Left cardiac atrium (tissue), 4 donors: ENCODE results near the gene CARD11. TPM values are rescaled to one million over a fixed set of nuclear protein-coding genes. Genes with fewer than 3 reads are reported as not detected.
"Not testable (repeated sequence)": the region's sequence is repeated elsewhere in the genome, so short reads cannot be mapped to it uniquely, and the experiment has no call there.

Source experiments
- ATAC-seq, 2 donors: fragments of 200-7000 bp; cut with Tn5 transposase; one replicate each; pipeline ENCODE4 v1.9.1; 2020; ENCODE audit warnings: mild to moderate bottlenecking in 2 of 2, moderate library complexity in 2 of 2
- DNase-seq: peaks from one replicate; pipeline ENCODE4 v3.0.0-alpha.2; 2020
- intact Hi-C, 2 donors: fragments of 100-400 bp; cut with DNase I; formaldehyde crosslinking; loops; one replicate each; pipeline versions ENCODE4 v1.14.1 to v1.15.1; 2022 to 2023
- total RNA-seq, 2 donors: library from RNA; stranded (reverse); fragmentation: NEBNext Ultra II Directional; extraction: Animal tissue kit (Norgen Biotek cat#: 25700); gene quantifications; one replicate each; pipeline ENCODE4 v1.2.1, GENCODE V29; 2021
- donor health status: DM: no; HTN: yes; CAD: no.
- donor health status: DM: no; HTN: yes; CAD: no; lungs with severe emphysema.
- donor health status: DM: yes; HTN: yes; CAD: no.
- donor health status: Dilated cardiomyopathy.

CARD11 gene
- total RNA-seq, 2 donors from 2014 or later = 0.42 to 1.3 TPM

- no peak for ATAC-seq
These were observed 121.3 kb downstream of the CARD11 start for GRCh38 chr7:2922348-2922691.

GRCh38 chr7:2921653-2922347 is 121.9 kb downstream of the CARD11 start:
- ATAC-seq = no peak
- intact Hi-C loops = no loop called here
- no peak for DNase-seq

More at GRCh38 chr7:2922348-2922691, 121.3 kb downstream of the CARD11 start:
- no peak for DNase-seq
- intact Hi-C loops = no loop called here

- ATAC-seq (peak in 1 of 2 donors; percentile 39), DNase-seq (no peak)
- intact Hi-C loops = no loop called here
These were observed 122.6 kb downstream of the CARD11 start for GRCh38 chr7:2920956-2921652.

GRCh38 chr7:2920480-2920879 is 123.2 kb downstream of the CARD11 start:
- intact Hi-C loops, DNase-seq, ATAC-seq: not testable (repeated sequence)

- ATAC-seq (no peak), DNase-seq (no peak)
- intact Hi-C loops = no loop called here
These were observed 123.6 kb downstream of the CARD11 start for GRCh38 chr7:2920041-2920440.

GRCh38 chr7:2919256-2919655 is 124.4 kb downstream of the CARD11 start:
- DNase-seq (no peak), ATAC-seq (no peak)
- intact Hi-C loops = no loop called here

- ATAC-seq (no peak), DNase-seq (no peak)
- intact Hi-C loops = no loop called here
These were observed 125.3 kb downstream of the CARD11 start for GRCh38 chr7:2918406-2918805.

GRCh38 chr7:2915023-2915422 is 128.6 kb downstream of the CARD11 start:
- intact Hi-C loops = no loop called here
- DNase-seq = no peak
- ATAC-seq = no peak

- ATAC-seq = no peak
- intact Hi-C loops = no loop called here
- DNase-seq = no peak
These were observed 129.8 kb downstream of the CARD11 start for GRCh38 chr7:2913760-2914387.

- ATAC-seq = no peak
- no peak for DNase-seq
- intact Hi-C loops = no loop called here
These were observed 130.8 kb downstream of the CARD11 start for GRCh38 chr7:2912684-2913439.

GRCh38 chr7:2911466-2911865 is 132.2 kb downstream of the CARD11 start:
- intact Hi-C loops = no loop called here
- DNase-seq (no peak), ATAC-seq (peak in 1 of 2 donors; percentile 66)

- intact Hi-C loops = no loop called here
- ATAC-seq (no peak), DNase-seq (no peak)
These were observed 134.1 kb downstream of the CARD11 start for GRCh38 chr7:2909471-2910039.

GRCh38 chr7:2909043-2909442 is 134.6 kb downstream of the CARD11 start:
- DNase-seq = no peak
- intact Hi-C loops = no loop called here
- ATAC-seq = no peak

- ATAC-seq (no peak), DNase-seq (no peak)
- intact Hi-C loops = no loop called here
These were observed 135.5 kb downstream of the CARD11 start for GRCh38 chr7:2908103-2908683.

- no peak for ATAC-seq
- no peak for DNase-seq
- intact Hi-C loops = no loop called here
These were observed 137.3 kb downstream of the CARD11 start for GRCh38 chr7:2906197-2906931.

GRCh38 chr7:2905500-2905899 is 138.2 kb downstream of the CARD11 start:
- no peak for DNase-seq
- no peak for ATAC-seq
- intact Hi-C loops = no loop called here

GRCh38 chr7:2905027-2905426 is 138.6 kb downstream of the CARD11 start:
- ATAC-seq (no peak), DNase-seq (no peak)
- intact Hi-C loops = no loop called here

- no peak for DNase-seq
- intact Hi-C loops = no loop called here
- ATAC-seq = no peak
These were observed 139.5 kb downstream of the CARD11 start for GRCh38 chr7:2904202-2904601.
